ENCODE results near the gene ATP6V0A4. TPM values are rescaled to one million over a fixed set of nuclear protein-coding genes. Genes with fewer than 3 reads are reported as not detected.

Gene ATP6V0A4
- total RNA-seq, 2 donors from 2014 or later = not detected

DNA sequence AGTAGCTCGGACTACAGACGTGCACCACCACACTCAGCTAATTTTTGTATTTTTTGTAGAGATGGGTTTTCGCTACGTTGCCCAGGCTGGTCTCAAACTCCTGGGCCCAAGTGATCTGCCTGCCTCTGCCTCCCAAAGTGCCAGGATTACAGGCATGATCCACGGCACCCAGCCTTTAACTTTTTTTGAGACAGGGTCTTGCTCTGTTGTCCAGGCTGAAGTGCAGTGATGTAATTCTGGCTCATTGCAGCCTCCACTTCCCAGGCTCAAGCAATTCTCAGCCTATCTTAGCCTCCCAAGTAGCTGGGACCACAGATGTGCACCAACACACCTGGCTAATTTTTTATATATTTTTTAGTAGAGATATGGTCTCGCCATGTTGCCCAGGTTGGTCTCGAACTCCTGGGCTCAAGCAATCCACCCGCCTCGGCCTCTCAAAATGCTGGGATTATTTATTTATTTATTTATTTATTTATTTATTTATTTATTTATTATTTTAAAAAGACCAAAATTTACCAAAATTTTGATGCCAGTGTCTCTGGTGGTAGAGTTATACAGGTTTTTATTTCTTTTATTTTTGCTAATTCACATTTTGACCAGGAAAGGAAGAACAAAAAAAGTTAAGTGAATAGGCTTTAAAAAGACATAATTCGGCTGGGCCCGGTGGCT is 25.0 kb upstream of the ATP6V0A4 start:
- Histone ChIP-seq H3K4me1 (no peaks in the 10 kb centered on the region), H3K9me3 (peaks cover 0 to 6% (median 0%) of the 10 kb centered on the region in 3 donors), H3K36me3 (replicated peaks in 1 of 2; ENCODE audit: insufficient read depth in 1 of 2, low read depth in 2 of 2) (no peaks in the 10 kb centered on the region), H3K4me3 (no peak overlapping the region), H3K27ac (no peak overlapping the region), H3K27me3 (no peaks in the 10 kb centered on the region)
- TF ChIP-seq POLR2A (IDR thresholded peaks at IDR 0.05) = no peak
- TF ChIP-seq, protein P1, sequence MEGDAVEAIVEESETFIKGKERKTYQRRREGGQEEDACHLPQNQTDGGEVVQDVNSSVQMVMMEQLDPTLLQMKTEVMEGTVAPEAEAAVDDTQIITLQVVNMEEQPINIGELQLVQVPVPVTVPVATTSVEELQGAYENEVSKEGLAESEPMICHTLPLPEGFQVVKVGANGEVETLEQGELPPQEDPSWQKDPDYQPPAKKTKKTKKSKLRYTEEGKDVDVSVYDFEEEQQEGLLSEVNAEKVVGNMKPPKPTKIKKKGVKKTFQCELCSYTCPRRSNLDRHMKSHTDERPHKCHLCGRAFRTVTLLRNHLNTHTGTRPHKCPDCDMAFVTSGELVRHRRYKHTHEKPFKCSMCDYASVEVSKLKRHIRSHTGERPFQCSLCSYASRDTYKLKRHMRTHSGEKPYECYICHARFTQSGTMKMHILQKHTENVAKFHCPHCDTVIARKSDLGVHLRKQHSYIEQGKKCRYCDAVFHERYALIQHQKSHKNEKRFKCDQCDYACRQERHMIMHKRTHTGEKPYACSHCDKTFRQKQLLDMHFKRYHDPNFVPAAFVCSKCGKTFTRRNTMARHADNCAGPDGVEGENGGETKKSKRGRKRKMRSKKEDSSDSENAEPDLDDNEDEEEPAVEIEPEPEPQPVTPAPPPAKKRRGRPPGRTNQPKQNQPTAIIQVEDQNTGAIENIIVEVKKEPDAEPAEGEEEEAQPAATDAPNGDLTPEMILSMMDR (IDR thresholded peaks at IDR 0.05) = no peak
- WGBS, 2 donors = 93 to 97% methylated on average over 11 of the region's 11 CpGs
- ATAC-seq (no peak), DNase-seq (no peak)
- intact Hi-C loops (cut with DNase I) = no loop called here

DNA sequence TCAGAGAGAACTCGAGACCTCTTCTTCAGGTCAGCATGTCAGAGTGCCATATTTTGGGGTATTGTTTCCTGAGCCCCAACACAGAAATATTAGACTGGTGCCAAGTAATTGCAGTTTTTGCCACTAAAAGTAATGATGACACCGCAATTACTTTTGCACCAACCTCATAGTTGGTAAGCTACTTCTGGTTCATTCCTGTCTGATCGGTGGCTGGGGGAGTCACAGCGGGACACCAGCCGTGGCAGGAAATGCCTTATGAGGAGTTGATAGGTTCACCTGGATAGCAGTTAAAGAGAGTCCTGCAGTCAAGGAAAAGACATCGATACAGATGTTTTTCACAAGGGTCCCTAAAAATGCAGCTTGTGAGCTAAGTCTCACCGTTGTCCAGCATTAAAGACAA is 23.9 kb upstream of the ATP6V0A4 start:
- intact Hi-C loops (cut with DNase I) = no loop called here
- ATAC-seq (no peak), DNase-seq (no peak)
- no peaks in the 10 kb centered on the region for H3K27me3 ChIP-seq
- WGBS, 2 donors = 87 to 88% methylated on average over 7 of the region's 7 CpGs
- no peak overlapping the region for H3K4me3 ChIP-seq
- H3K36me3 ChIP-seq (replicated peaks in 1 of 2; ENCODE audit: insufficient read depth in 1 of 2, low read depth in 2 of 2) = no peaks in the 10 kb centered on the region
- peaks cover 0 to 6% (median 0%) of the 10 kb centered on the region in 3 donors for H3K9me3 ChIP-seq
- TF ChIP-seq, protein P1 (IDR thresholded peaks at IDR 0.05) = no peak
- no peak for TF ChIP-seq POLR2A (IDR thresholded peaks at IDR 0.05)
- no peaks in the 10 kb centered on the region for H3K4me1 ChIP-seq
- no peak overlapping the region for H3K27ac ChIP-seq

DNA sequence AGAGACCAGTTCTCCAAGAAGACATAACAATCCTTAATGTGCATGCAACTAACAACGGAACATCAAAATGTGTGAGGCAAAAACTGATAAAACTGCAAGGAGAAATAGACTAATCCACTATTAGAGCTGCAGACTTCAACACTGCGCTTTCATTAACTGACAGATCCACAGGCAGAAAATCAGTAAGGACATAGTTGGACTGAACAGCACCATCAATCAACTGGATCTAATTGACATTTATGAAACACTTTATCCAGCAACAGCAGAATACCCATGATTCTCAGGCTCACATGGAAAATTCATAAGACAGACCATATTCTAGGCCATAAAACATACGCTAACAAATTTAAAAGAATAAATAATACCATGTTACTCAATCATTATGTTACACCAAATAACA is 21.6 kb upstream of the ATP6V0A4 start:
- intact Hi-C loops (cut with DNase I) = no loop called here
- no peak for ATAC-seq
- WGBS, 2 donors = 70 to 72% methylated on average over 3 of the region's 3 CpGs

DNA sequence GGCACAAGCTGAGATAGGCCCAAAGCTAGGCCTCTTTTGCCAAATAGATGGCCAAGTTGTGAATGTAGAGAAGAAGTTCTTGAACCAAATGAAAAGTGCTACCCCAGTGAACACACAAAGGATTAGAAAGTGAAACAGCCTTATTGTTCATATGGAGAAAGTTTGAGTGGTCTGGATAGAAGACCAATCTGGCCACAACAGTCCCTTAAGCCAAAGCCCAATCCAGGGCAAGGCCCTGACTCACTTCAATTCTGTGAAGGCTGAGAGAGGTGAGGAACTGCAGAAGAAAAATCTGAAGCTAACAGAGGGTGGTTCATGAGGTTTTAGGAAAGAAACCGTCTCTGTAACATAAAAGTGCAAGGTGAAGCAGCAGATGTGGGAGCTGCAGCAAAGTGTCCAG is 18.7 kb upstream of the ATP6V0A4 start:
- H3K36me3 ChIP-seq (replicated peaks in 1 of 2; ENCODE audit: insufficient read depth in 1 of 2, low read depth in 2 of 2) = no peaks in the 10 kb centered on the region
- no peak overlapping the region for H3K27ac ChIP-seq
- WGBS, 2 donors = 74 to 88% methylated on average over 1 of the region's 1 CpG
- no peaks in the 10 kb centered on the region for H3K9me3 ChIP-seq
- DNase-seq (no peak), ATAC-seq (no peak)
- H3K4me3 ChIP-seq = no peak overlapping the region
- intact Hi-C loops (cut with DNase I) = no loop called here
- no peaks in the 10 kb centered on the region for H3K4me1 ChIP-seq
- no peaks in the 10 kb centered on the region for H3K27me3 ChIP-seq
- TF ChIP-seq, protein P1 (IDR thresholded peaks at IDR 0.05) = no peak
- TF ChIP-seq POLR2A (IDR thresholded peaks at IDR 0.05) = no peak

More for the DNA sequence above, 21.6 kb upstream of the ATP6V0A4 start:
- DNase-seq = no peak
- no peak overlapping the region for H3K27ac ChIP-seq
- no peaks in the 10 kb centered on the region for H3K27me3 ChIP-seq
- no peaks in the 10 kb centered on the region for H3K4me1 ChIP-seq
- no peak overlapping the region for H3K4me3 ChIP-seq
- H3K9me3 ChIP-seq = no peaks in the 10 kb centered on the region
- TF ChIP-seq, protein P1 (IDR thresholded peaks at IDR 0.05) = no peak
- TF ChIP-seq POLR2A (IDR thresholded peaks at IDR 0.05) = no peak
- no peaks in the 10 kb centered on the region for H3K36me3 ChIP-seq (replicated peaks in 1 of 2; ENCODE audit: insufficient read depth in 1 of 2, low read depth in 2 of 2)

DNA sequence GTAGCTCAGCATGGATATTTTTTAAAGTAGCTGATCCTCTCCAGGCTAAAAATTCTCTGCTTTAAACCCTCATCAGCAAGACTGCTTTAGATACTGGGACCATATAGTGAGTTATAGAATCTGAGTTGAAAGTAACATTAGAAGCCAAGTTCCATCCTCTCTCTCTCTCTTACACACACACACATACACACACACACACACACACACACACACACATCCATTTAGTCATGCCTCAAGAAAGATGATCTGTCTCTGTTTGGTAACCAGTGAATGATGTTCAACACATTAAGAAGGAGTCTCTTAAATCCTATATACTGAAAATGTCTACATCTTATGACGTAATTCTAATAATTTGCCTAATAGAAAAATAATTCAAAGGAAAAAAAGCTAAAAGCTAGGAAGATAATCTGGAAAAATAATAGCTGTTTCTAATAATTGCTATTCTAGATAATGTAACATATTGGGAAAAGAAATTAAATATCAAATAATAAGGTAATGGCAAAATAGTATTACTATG is 16.9 kb upstream of the ATP6V0A4 start:
- Histone ChIP-seq H3K27me3 (no peaks in the 10 kb centered on the region), H3K4me3 (no peak overlapping the region), H3K36me3 (replicated peaks in 1 of 2; ENCODE audit: insufficient read depth in 1 of 2, low read depth in 2 of 2) (no peaks in the 10 kb centered on the region), H3K4me1 (no peaks in the 10 kb centered on the region), H3K9me3 (no peaks in the 10 kb centered on the region), H3K27ac (no peak overlapping the region)
- DNase-seq (no peak), ATAC-seq (no peak)
- WGBS, 2 donors = 83 to 85% methylated on average over 1 of the region's 1 CpG
- TF ChIP-seq, protein P1 (IDR thresholded peaks at IDR 0.05) = no peak
- TF ChIP-seq POLR2A (IDR thresholded peaks at IDR 0.05) = no peak
- intact Hi-C loops (cut with DNase I) = no loop called here
